HEK293 (cell line): ENCODE results near the gene VPS13D.

ENCODE experiments used
- CTCF ChIA-PET: fragments of 350-600 bp; formaldehyde crosslinking; extraction: SDS; loops from one replicate; lab custom pipeline; 2021; ENCODE audit warnings: antibody characterized with exemption; lab: Yijun Ruan, JAX
- POLR2A ChIA-PET: fragments of 300-600 bp; formaldehyde crosslinking; extraction: SDS; loops from one replicate; lab custom pipeline; 2020; ENCODE audit warnings: antibody characterized with exemption, inconsistent platforms; lab: Yijun Ruan, JAX
- H3K27ac ChIP-seq: fragments of 200-500 bp; sonication (Bioruptor generic); 2 replicates; pipeline ENCODE4 v1.5.1; 2014; ENCODE audit warnings: low read depth, low read length, control low read depth, inconsistent platforms; ENCODE audit errors: extremely low read depth
- H3K36me3 ChIP-seq, 2 experiments: fragments of 200-500 bp in 1 of 2; sonication (Bioruptor generic) in 1 of 2; 1 replicate in 1 of 2; 2 replicates in 1 of 2; pipeline ENCODE4 v1.5.1; 2014 to 2017; ENCODE audit warnings: inconsistent platforms in 2 of 2, low read length in 2 of 2; ENCODE audit not compliant: control insufficient read depth in 2 of 2, insufficient read depth in 1 of 2
- H3K4me1 ChIP-seq: fragments of 200-500 bp; sonication (Bioruptor generic); 2 replicates; pipeline ENCODE4 v1.5.1; 2014; ENCODE audit warnings: mild to moderate bottlenecking, low read length, inconsistent platforms; ENCODE audit not compliant: control insufficient read depth, insufficient read depth
- H3K4me3 ChIP-seq: 2 replicates; pipeline ENCODE4 v1.5.1; 2011; ENCODE audit warnings: low read depth, mild to moderate bottlenecking, control low read depth, low read length, moderate library complexity
- H3K9me3 ChIP-seq: fragments of 200-500 bp; sonication (Bioruptor generic); 2 replicates; pipeline ENCODE4 v1.5.1; 2014; ENCODE audit warnings: low read depth, low read length, inconsistent platforms; ENCODE audit not compliant: control insufficient read depth, insufficient read depth
- BCL11A ChIP-seq: fragments of 450-650 bp; formaldehyde crosslinking; IDR thresholded peaks from 2 replicates; pipeline ENCODE4 v1.5.1; 2016; ENCODE audit warnings: low read depth, missing biosample characterization, missing genetic modification characterization
- EGR2 ChIP-seq: fragments of 450-650 bp; formaldehyde crosslinking; IDR thresholded peaks from 2 replicates; pipeline ENCODE4 v1.5.1; 2016; ENCODE audit warnings: low read depth, missing biosample characterization, missing genetic modification characterization
- HIC1 ChIP-seq: fragments of 450-650 bp; formaldehyde crosslinking; IDR thresholded peaks from 2 replicates; pipeline ENCODE4 v1.5.1; 2016; ENCODE audit warnings: missing biosample characterization, missing genetic modification characterization
- HOXC10 ChIP-seq: sonication (generic); formaldehyde crosslinking; IDR thresholded peaks from 2 replicates; pipeline ENCODE4 v1.8.1; 2023; ENCODE audit warnings: mild to moderate bottlenecking, missing genetic modification reagents
- IKZF3 ChIP-seq: fragments of 450-650 bp; IDR thresholded peaks from 2 replicates; pipeline ENCODE4 v1.5.0; 2018; ENCODE audit warnings: missing biosample characterization, mild to moderate bottlenecking, missing genetic modification characterization, moderate library complexity
- MYNN ChIP-seq: fragments of 450-650 bp; formaldehyde crosslinking; IDR thresholded peaks from 2 replicates; pipeline ENCODE4 v1.5.1; 2016; ENCODE audit warnings: missing biosample characterization, missing genetic modification characterization, borderline replicate concordance
- OSR2 ChIP-seq: fragments of 450-650 bp; formaldehyde crosslinking; IDR thresholded peaks from 2 replicates; pipeline ENCODE4 v1.5.1; 2016; ENCODE audit warnings: missing biosample characterization, missing genetic modification characterization
- PRDM4 ChIP-seq: fragments of 450-650 bp; formaldehyde crosslinking; IDR thresholded peaks from 2 replicates; pipeline ENCODE4 v1.5.1; 2017; ENCODE audit warnings: missing biosample characterization, missing genetic modification characterization
- ZBTB49 ChIP-seq: fragments of 450-650 bp; formaldehyde crosslinking; IDR thresholded peaks from 2 replicates; pipeline ENCODE4 v1.5.1; 2016; ENCODE audit warnings: missing biosample characterization, missing genetic modification characterization, low read depth
- ZEB2 ChIP-seq: fragments of 450-650 bp; formaldehyde crosslinking; IDR thresholded peaks from 2 replicates; pipeline ENCODE4 v1.5.1; 2016; ENCODE audit warnings: missing biosample characterization, missing genetic modification characterization
- ZFHX2 ChIP-seq: fragments of 450-650 bp; formaldehyde crosslinking; conservative IDR thresholded peaks from 2 replicates; pipeline ENCODE4 v1.5.1; 2016; ENCODE audit warnings: missing biosample characterization, missing genetic modification characterization
- ZNF311 ChIP-seq: fragments of 450-650 bp; formaldehyde crosslinking; IDR thresholded peaks from 2 replicates; pipeline ENCODE4 v1.5.1; 2017; ENCODE audit warnings: missing biosample characterization, missing genetic modification characterization, borderline replicate concordance
- ZNF449 ChIP-seq: fragments of 450-650 bp; formaldehyde crosslinking; IDR thresholded peaks from 2 replicates; pipeline ENCODE4 v1.5.1; 2017; ENCODE audit warnings: missing biosample characterization, mild to moderate bottlenecking, missing genetic modification characterization, moderate library complexity
- ZNF530 ChIP-seq: fragments of 450-650 bp; formaldehyde crosslinking; IDR thresholded peaks from 2 replicates; pipeline ENCODE4 v1.5.1; 2016; ENCODE audit warnings: low read depth, missing biosample characterization, missing genetic modification characterization
- ZNF558 ChIP-seq: fragments of 450-650 bp; formaldehyde crosslinking; IDR thresholded peaks from 2 replicates; pipeline ENCODE4 v1.5.1; 2016; ENCODE audit warnings: missing biosample characterization, missing genetic modification characterization
- ZNF639 ChIP-seq: fragments of 450-650 bp; formaldehyde crosslinking; IDR thresholded peaks from 2 replicates; pipeline ENCODE4 v1.5.1; 2016; ENCODE audit warnings: missing biosample characterization, missing genetic modification characterization
- ZNF664 ChIP-seq: fragments of 450-650 bp; formaldehyde crosslinking; IDR thresholded peaks from 2 replicates; pipeline ENCODE4 v1.5.1; 2016; ENCODE audit warnings: missing biosample characterization, missing genetic modification characterization
- ZNF768 ChIP-seq: fragments of 450-650 bp; formaldehyde crosslinking; IDR thresholded peaks from 2 replicates; pipeline ENCODE4 v1.5.1; 2018; ENCODE audit warnings: missing biosample characterization, mild to moderate bottlenecking, missing genetic modification characterization

VPS13D gene

GRCh38 chr1:12544992-12545391 is 315.2 kb downstream of the VPS13D start:
- POLR2A ChIA-PET: no interaction called here
- H3K27ac ChIP-seq: no peak overlapping the region
- TF ChIP-seq ZNF664 (tag by site-specific recombination) (no peak), ZNF558 (no peak), MYNN (tag by site-specific recombination) (no peak), ZBTB49 (tag by site-specific recombination) (no peak), OSR2 (tag by site-specific recombination) (no peak), ZNF530 (no peak), HOXC10 (no peak), BCL11A (tag by site-specific recombination) (no peak)
- no peaks in the 10 kb centered on the region for H3K36me3 ChIP-seq
- no peaks in the 10 kb centered on the region for H3K9me3 ChIP-seq
- CTCF ChIA-PET: no interaction called here
- no peak overlapping the region for H3K4me3 ChIP-seq
- H3K4me1 ChIP-seq: peaks cover 11% of the 10 kb centered on the region

GRCh38 chr1:12546771-12547585 is 317.1 kb downstream of the VPS13D start:
- Histone ChIP-seq H3K9me3 (no peaks in the 10 kb centered on the region), H3K4me1 (peaks cover 11% of the 10 kb centered on the region), H3K4me3 (no peak overlapping the region), H3K27ac (no peak overlapping the region), H3K36me3 (no peaks in the 10 kb centered on the region)
- POLR2A ChIA-PET: no interaction called here
- CTCF ChIA-PET: interaction anchor here (0.5 kb wide), 1 partner anchor 69 kb away, joined by 3 read pairs; no protein-coding TSS in a partner anchor
- TF ChIP-seq ZNF311 (no peak), ZNF449 (tag by site-specific recombination) (no peak), IKZF3 (tag by site-specific recombination) (no peak)

GRCh38 chr1:12547586-12548225 is 317.9 kb downstream of the VPS13D start:
- H3K4me1 ChIP-seq: peaks cover 11% of the 10 kb centered on the region
- no peak overlapping the region for H3K4me3 ChIP-seq
- no peaks in the 10 kb centered on the region for H3K9me3 ChIP-seq
- no peak overlapping the region for H3K27ac ChIP-seq
- TF ChIP-seq ZFHX2 (tag by site-specific recombination) (peak; percentile 42), ZNF639 (tag by site-specific recombination) (no peak), ZNF768 (tag by site-specific recombination) (no peak), ZEB2 (tag by site-specific recombination) (no peak), PRDM4 (tag by site-specific recombination) (no peak), EGR2 (tag by site-specific recombination) (peak; percentile 51; the same call in 1 of the 2 replicates), HIC1 (tag by site-specific recombination) (peak; percentile 31; the same call in 1 of the 2 replicates)
- POLR2A ChIA-PET: no interaction called here
- CTCF ChIA-PET: no interaction called here
- H3K36me3 ChIP-seq: no peaks in the 10 kb centered on the region
